HG02759 (cell line): ENCODE data around the gene RIMOC1.
"Not testable (repeated sequence)": the region's sequence is repeated elsewhere in the genome, so short reads cannot be mapped to it uniquely, and the experiment has no call there.

Experiments
- ATAC-seq: cut with Tn5 transposase; IDR thresholded peaks from one replicate; pipeline ENCODE4 v1.9.1; 2021; ENCODE audit warnings: mild to moderate bottlenecking, moderate library complexity; ENCODE audit not compliant: unreplicated experiment

The RIMOC1 gene

GRCh38 chr5:41891066-41891707, 13.0 kb upstream of the RIMOC1 start:
- peak; percentile 54 for ATAC-seq

DNA sequence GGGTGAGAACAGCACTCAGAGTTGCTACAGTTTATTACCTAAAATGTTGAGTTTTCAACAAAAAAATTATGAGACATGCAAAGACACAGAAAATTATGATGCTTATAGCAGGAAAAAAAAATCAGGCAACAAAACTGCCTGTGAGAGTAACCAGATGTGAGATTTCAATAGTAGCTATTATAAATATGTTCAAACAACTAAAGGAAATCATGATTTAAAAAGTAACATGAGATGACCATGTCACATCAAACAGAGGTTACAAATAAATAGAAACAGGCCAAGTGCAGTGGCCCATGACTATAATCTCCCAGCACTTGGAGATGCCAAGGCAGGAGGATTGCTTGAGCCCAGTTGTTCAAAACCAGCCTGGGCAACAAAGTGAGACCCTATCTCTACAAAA, 12.1 kb upstream of the RIMOC1 start:
- ATAC-seq: no peak

- ATAC-seq: peak; percentile 42
Measured at GRCh38 chr5:41893074-41893851, 10.9 kb upstream of the RIMOC1 start.

DNA sequence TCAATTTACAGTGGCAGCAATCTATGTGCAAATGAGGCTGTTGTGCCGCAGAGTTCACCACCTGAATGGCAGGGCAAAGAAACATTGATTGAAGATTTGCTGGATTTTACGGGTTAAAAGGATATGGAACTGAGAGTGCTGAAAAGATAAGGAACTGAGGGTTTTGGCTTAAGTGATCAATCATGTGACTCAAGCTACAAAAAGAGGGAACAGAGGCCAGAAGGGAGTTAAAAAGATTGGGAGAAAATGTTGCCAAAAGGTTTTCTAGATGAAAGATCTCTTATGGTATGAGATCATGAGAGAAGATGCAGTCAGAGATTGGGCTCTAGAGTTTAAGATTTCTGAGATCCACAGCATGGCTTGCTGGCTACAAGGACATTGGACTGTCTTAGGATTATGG, 7.9 kb upstream of the RIMOC1 start:
- no peak for ATAC-seq

DNA sequence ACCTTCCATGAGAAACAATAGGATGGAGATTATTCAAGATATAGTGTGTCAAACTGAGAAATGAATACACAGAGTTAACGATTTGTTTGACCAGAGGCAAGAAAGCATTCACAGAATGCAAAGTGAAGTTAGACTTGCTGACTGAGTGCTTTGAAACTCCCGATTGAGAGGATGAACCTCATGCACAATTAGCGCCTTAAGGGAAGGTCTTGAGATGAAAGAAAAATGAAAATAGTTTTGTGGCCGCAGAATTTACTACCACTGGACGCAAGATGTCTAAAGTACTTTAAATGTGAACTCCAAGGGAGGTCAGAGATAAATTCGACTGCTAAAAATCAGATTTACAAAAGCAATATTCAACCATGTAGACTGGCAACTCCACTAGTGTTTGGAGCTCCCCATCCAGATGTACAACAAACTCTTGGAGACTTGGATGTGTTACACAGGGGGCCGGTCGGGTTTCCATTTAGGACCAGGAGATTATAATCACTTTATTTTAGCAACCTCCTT, 707 bp upstream of the RIMOC1 start:
- ATAC-seq: no peak

DNA sequence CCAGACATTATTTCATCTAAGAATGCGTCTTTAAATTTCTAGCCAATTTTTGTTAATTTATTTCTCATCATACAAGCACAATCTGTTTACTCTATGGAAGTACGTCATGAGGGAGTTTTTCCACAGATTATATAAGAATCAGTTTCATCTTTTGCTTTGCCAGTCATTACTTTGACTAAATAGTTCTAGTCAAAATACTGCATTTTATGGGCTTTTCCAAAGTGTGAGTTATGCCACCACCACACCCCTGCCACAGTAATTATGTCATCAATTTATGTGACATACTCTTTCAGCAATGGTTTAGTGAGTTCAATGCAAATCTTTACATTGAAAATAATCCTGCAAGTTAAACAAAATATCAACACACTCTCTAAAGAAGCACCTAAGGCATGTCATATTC, 2.0 kb downstream of the RIMOC1 start:
- ATAC-seq: no peak

GRCh38 chr5:41908374-41909079, 4.4 kb downstream of the RIMOC1 start:
- ATAC-seq: no peak

DNA sequence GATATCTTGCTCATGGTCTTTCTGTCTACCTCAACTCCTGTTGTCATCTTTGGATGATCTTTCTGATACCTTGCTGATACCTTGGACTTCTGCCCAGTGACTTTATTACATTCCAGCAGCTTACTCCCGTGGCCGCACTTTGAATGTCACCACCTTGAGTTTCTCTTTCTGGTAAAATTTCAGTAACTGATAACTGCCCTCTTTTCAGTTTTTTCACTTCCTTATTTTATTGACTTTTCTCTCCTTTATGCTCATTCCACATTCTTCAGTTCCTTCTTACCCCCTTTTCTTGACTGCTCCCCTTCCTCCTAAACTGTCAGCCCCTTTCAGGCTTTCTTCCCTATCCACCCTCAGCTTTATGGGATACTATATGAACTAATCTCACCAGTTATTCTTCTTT, 14.0 kb downstream of the RIMOC1 start:
- ATAC-seq: no peak

GRCh38 chr5:41921166-41921565, 17.0 kb downstream of the RIMOC1 start:
- ATAC-seq: no peak

- no peak for ATAC-seq
Measured at GRCh38 chr5:41921874-41922273, 17.7 kb downstream of the RIMOC1 start.

DNA sequence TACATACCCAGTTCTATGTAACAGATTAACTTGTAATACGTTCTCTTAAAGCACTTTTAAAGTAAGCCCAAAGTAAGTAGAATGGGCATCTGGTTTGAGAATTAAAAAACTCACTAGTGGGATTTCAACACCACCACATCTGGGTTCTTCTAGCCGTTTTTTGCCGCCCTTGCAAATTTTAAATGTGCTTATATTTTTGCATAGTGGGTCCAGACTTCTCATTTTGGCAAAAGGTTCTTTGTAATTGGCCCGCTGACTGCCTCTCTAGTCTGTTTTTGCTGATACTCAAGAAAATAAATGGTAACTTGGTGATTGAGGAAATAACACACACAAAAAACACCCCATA, 20.4 kb downstream of the RIMOC1 start:
- no peak for ATAC-seq

DNA sequence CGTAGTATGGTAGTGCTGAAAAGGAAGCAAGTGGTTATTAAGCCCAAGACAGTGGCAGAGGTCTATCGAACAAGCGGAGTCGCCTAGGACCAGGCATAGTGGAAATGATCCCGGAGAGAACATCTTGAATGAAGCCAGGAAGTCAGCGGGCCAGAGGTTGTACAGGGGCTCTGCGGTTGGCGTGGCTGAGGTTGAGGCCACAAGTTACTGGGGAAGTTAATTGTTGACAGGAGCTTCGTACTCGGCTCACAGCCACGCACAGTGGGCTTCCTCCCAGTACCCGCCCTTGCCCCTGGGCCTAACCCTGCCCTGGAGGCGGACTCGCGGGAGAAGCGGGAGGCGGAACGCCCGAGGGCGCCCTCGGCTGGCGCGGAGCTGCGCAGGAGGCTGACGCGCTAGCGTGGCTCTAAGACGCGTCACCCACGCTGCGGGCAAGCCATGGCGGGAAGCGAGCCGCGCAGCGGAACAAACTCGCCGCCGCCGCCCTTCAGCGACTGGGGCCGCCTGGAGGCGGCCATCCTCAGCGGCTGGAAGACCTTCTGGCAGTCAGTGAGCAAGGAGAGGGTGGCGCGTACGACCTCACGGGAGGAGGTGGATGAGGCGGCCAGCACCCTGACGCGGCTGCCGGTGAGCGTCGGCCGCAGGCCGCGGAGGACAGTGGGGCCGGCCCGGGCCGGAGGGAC, 20.9 kb downstream of the RIMOC1 start, which contains the start of gene FBXO4:
FBXO4 (plus strand) TSS at position 410 of the 683 bp plus-strand sequence; CDS start at position 439, 29 bp downstream.
- peak; percentile 96 for ATAC-seq

- ATAC-seq: peak; percentile 35
Measured at GRCh38 chr5:41925555-41925951, 21.4 kb downstream of the RIMOC1 start.

GRCh38 chr5:41927604-41928003, 23.5 kb downstream of the RIMOC1 start:
- no peak for ATAC-seq

- no peak for ATAC-seq
Measured at GRCh38 chr5:41929035-41929434, 24.9 kb downstream of the RIMOC1 start.

- no peak for ATAC-seq
Measured at GRCh38 chr5:41932770-41933169, 28.6 kb downstream of the RIMOC1 start.

DNA sequence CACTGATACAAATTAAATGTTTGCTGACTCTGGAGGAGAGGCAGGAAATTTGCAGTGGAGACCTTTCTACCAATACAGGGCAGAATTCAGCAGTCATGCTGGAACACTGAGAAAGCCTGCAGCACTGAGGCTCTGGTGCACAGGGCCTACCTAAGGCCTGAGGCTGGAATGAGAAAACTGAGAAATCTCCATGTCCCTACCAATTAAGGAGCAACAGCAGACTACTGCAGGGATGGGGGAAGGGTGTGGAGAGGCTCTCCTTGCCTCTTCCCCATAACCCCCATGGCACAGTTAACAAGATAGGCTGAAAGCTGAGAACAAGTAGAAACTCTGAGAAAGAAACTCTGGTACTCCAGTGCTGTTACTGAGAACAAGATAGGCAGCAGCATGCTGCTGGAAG, 31.4 kb downstream of the RIMOC1 start:
- no peak for ATAC-seq

DNA sequence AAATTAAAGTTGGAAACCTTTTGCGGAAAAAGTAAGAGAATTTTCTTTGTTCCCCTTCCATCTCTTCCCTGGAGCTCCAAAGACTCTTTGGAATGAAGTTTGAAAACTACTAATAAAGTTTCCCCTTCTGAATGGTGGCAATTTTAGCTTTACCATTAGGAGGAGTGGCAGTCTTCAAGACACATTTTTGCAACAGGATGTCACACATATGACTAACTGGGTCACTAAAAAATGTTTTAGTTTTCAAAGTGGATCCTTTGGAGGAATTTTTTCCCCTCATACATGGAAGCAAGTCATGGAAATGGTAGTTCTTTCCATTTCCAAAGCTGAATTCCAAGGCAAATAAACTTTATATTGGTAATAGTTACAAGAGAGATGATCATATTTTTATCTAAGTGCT, 36.5 kb downstream of the RIMOC1 start:
- ATAC-seq: no peak

- not testable (repeated sequence) for ATAC-seq
Measured at GRCh38 chr5:41945332-41945955, 41.3 kb downstream of the RIMOC1 start.

GRCh38 chr5:41951224-41951623, 47.1 kb downstream of the RIMOC1 start:
- ATAC-seq: no peak
